ENCODE measurements around the gene FBF1. TPM values are rescaled to one million over a fixed set of nuclear protein-coding genes. Genes with fewer than 3 reads are reported as not detected.
A peak's percentile ranks its signal among the peaks of the same experiment; 100 is the strongest.

FBF1 gene
- 5.5 and 9.0 TPM in 2 replicates for total RNA-seq

DNA sequence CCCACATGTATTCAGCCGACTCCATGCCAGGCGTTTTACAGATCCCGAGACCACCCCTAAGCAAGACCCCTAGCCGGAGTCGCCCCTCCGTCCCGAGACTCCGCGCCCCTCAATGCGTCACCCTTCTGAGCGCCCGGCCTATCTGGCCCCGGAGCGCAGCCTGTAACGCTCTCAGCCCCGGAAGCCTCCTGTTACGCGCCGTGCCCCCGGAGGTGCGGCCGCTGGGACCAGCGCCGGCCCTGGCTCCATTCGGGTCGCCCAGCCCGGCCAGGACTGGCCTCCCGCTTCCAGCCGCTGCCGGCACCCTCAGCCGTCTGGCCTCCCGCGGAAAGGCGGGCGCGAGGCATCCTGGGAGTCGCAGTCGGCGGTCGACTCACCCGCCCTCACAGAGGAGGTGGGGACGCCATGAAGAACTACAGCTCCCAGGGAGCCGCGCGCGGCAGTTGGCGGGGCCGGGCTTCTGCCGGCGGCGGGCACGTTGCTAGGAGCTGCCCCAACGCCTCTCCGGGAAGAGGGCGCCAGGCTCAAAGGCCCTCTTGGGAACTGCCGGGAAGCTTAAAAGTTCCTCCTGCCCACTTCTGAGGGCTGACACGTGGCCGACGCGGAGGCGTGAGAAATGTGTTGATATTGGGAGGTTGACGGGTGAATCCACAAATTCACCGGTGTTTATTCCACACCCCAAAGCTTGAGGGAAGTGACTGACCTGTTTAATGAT, at the start of gene FBF1:
Gene FBF1, minus strand, starts transcription at position 316 of the 715 bp plus-strand sequence. CDS start 2,893 bp downstream, outside the sequence.
- peak; percentile 23 for DNase-seq (ENCODE audit: low read depth)
- TF ChIP-seq, protein P1, sequence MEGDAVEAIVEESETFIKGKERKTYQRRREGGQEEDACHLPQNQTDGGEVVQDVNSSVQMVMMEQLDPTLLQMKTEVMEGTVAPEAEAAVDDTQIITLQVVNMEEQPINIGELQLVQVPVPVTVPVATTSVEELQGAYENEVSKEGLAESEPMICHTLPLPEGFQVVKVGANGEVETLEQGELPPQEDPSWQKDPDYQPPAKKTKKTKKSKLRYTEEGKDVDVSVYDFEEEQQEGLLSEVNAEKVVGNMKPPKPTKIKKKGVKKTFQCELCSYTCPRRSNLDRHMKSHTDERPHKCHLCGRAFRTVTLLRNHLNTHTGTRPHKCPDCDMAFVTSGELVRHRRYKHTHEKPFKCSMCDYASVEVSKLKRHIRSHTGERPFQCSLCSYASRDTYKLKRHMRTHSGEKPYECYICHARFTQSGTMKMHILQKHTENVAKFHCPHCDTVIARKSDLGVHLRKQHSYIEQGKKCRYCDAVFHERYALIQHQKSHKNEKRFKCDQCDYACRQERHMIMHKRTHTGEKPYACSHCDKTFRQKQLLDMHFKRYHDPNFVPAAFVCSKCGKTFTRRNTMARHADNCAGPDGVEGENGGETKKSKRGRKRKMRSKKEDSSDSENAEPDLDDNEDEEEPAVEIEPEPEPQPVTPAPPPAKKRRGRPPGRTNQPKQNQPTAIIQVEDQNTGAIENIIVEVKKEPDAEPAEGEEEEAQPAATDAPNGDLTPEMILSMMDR (conservative IDR thresholded peaks at IDR 0.05; ENCODE audit: low read depth, low read length) = no peak
- H3K4me3 ChIP-seq (ENCODE audit: low read depth, low read length) = peak within 1 kb of the TSS; percentile 80

DNA sequence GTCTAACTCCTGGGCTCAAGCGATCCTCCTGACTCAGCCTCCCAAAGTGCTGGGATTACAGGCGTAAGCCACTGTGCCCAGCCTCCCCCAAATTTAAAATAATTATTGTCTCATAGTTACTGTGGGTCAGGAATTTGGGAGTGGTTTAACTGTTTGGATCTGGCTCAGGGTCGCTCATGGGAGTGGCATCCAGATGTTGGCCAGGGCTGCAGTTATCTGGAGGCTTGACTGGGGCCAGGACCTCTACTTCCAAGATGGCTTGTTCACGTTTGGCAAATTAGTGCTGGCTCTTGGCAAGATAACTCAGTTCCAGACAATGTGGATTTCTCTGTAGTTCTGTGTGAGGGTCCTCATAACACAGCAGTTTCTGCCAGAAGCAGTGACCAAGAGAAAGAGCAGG, 46.2 kb upstream of the FBF1 start:
- no peak overlapping the region for H3K4me3 ChIP-seq (ENCODE audit: low read depth, low read length)
- DNase-seq (ENCODE audit: low read depth) = no peak

DNA sequence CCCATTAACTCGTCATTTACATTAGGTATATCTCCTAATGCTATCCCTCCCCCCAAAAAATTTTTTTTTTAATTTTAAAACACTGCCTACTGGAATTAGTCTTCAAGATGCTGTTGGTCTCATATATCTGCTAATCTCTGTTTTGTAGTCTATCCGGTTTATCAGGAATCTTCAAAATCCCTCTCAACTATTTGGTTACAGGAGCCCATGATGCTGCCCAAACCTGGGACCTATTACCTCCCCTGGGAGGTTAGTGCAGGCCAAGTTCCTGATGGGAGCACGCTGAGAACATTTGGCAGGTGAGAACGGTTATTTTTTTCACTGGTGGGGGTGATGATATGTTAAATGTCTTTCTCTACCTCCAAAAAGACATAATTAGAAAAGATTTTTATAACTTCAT, 45.1 kb upstream of the FBF1 start:
- TF ChIP-seq, protein P1 (conservative IDR thresholded peaks at IDR 0.05; ENCODE audit: low read depth, low read length) = no peak
- no peak for DNase-seq (ENCODE audit: low read depth)
- H3K4me3 ChIP-seq (ENCODE audit: low read depth, low read length) = no peak overlapping the region

More for the DNA sequence above, 46.2 kb upstream of the FBF1 start:
- TF ChIP-seq, protein P1 (conservative IDR thresholded peaks at IDR 0.05; ENCODE audit: low read depth, low read length) = no peak

- no peak for DNase-seq (ENCODE audit: low read depth)
- no peak overlapping the region for H3K4me3 ChIP-seq (ENCODE audit: low read depth, low read length)
- TF ChIP-seq, protein P1 (conservative IDR thresholded peaks at IDR 0.05; ENCODE audit: low read depth, low read length) = no peak
Measured at GRCh38 chr17:75983501-75984181, 42.8 kb upstream of the FBF1 start.

- no peak for DNase-seq (ENCODE audit: low read depth)
- TF ChIP-seq, protein P1 (conservative IDR thresholded peaks at IDR 0.05; ENCODE audit: low read depth, low read length) = no peak
- no peak overlapping the region for H3K4me3 ChIP-seq (ENCODE audit: low read depth, low read length)
Measured at GRCh38 chr17:75981019-75981615, 40.3 kb upstream of the FBF1 start.

DNA sequence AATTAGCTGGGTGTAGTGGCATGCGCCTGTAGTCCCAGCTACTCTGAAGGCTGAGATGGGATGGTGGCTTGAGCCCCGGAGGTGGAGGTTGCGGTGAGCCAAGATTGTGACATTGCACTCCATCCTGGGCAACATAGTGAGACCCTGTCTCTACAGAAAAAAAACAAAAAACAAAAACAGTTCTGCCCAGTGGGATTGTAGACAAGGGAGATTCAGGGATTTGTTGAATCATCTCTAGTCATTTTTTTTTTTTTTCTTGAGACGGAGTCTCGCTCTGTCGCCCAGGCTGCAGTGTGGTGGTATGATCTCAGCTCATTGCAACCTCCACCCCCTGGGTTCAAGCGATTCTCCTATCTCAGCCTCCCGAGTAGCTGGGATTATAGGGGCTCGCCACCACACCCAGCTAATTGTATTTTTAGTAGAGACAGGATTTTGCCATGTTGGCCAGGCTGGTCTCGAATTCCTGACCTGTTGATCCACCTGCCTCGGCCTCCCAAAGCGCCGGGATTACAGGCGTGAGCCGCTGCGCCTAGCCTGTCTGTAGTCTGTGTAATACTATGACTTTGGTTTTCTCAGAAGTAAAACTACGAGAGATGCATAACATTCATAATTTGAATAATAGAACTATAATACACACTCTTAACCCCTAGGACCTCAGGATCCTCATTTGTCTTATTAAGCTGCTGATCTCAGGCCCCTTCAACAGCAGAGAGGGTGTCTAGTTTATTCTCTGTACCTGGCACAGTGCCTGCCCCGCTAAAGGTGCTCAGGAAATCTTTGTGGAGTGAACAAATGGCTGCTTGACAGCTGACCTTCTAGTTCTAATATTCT, 39.6 kb upstream of the FBF1 start:
- DNase-seq (ENCODE audit: low read depth) = no peak
- peak overlapping the region; percentile 63 for H3K4me3 ChIP-seq (ENCODE audit: low read depth, low read length)
- TF ChIP-seq, protein P1 (conservative IDR thresholded peaks at IDR 0.05; ENCODE audit: low read depth, low read length) = no peak
